Measurements from ENCODE around the gene PRR16. TPM values are rescaled to one million over a fixed set of nuclear protein-coding genes. Genes with fewer than 3 reads are reported as not detected.

The PRR16 gene
- total RNA-seq, 1 donor from 2014 or later, result 0.25 TPM

- no peak for TF ChIP-seq CTCF (IDR thresholded peaks at IDR 0.05; ENCODE audit: partially characterized antibody, unreplicated experiment)
- DNase-seq, result no peak
- no peak overlapping the region for H3K4me3 Mint-ChIP-seq (ENCODE audit: unreplicated experiment)
- H3K36me3 Mint-ChIP-seq (ENCODE audit: unreplicated experiment), result no peaks in the 10 kb centered on the region
- no peaks in the 10 kb centered on the region for H3K27me3 Mint-ChIP-seq (ENCODE audit: unreplicated experiment)
- H3K4me1 Mint-ChIP-seq (ENCODE audit: low read depth, unreplicated experiment), result no peaks in the 10 kb centered on the region
- H3K9me3 Mint-ChIP-seq (ENCODE audit: unreplicated experiment), result no peaks in the 10 kb centered on the region
- H3K27ac Mint-ChIP-seq (ENCODE audit: unreplicated experiment), result no peak overlapping the region
Observed at GRCh38 chr5:120550358-120550757, 86.3 kb downstream of the PRR16 start.

GRCh38 chr5:120552638-120553037, 88.5 kb downstream of the PRR16 start:
- Mint-ChIP-seq H3K4me3 (ENCODE audit: unreplicated experiment) (no peak overlapping the region), H3K27ac (ENCODE audit: unreplicated experiment) (no peak overlapping the region), H3K27me3 (ENCODE audit: unreplicated experiment) (no peaks in the 10 kb centered on the region), H3K9me3 (ENCODE audit: unreplicated experiment) (no peaks in the 10 kb centered on the region), H3K4me1 (ENCODE audit: low read depth, unreplicated experiment) (no peaks in the 10 kb centered on the region), H3K36me3 (ENCODE audit: unreplicated experiment) (no peaks in the 10 kb centered on the region)
- no peak for DNase-seq
- TF ChIP-seq CTCF (IDR thresholded peaks at IDR 0.05; ENCODE audit: partially characterized antibody, unreplicated experiment), result no peak

GRCh38 chr5:120555345-120555744, 91.2 kb downstream of the PRR16 start:
- no peak for DNase-seq
- TF ChIP-seq CTCF (IDR thresholded peaks at IDR 0.05; ENCODE audit: partially characterized antibody, unreplicated experiment), result no peak
- Mint-ChIP-seq H3K9me3 (ENCODE audit: unreplicated experiment) (no peaks in the 10 kb centered on the region), H3K4me3 (ENCODE audit: unreplicated experiment) (no peak overlapping the region), H3K27ac (ENCODE audit: unreplicated experiment) (no peak overlapping the region), H3K27me3 (ENCODE audit: unreplicated experiment) (no peaks in the 10 kb centered on the region), H3K4me1 (ENCODE audit: low read depth, unreplicated experiment) (no peaks in the 10 kb centered on the region), H3K36me3 (ENCODE audit: unreplicated experiment) (no peaks in the 10 kb centered on the region)

- DNase-seq, result no peak
- no peaks in the 10 kb centered on the region for H3K36me3 Mint-ChIP-seq (ENCODE audit: unreplicated experiment)
- no peak overlapping the region for H3K4me3 Mint-ChIP-seq (ENCODE audit: unreplicated experiment)
Observed at GRCh38 chr5:120564013-120564412, 99.9 kb downstream of the PRR16 start.

GRCh38 chr5:120567066-120567465, 103.0 kb downstream of the PRR16 start:
- Mint-ChIP-seq H3K4me3 (ENCODE audit: unreplicated experiment) (no peak overlapping the region), H3K36me3 (ENCODE audit: unreplicated experiment) (no peaks in the 10 kb centered on the region), H3K27ac (ENCODE audit: unreplicated experiment) (no peak overlapping the region), H3K9me3 (ENCODE audit: unreplicated experiment) (peaks cover 1% of the 10 kb centered on the region), H3K27me3 (ENCODE audit: unreplicated experiment) (no peaks in the 10 kb centered on the region), H3K4me1 (ENCODE audit: low read depth, unreplicated experiment) (no peaks in the 10 kb centered on the region)
- no peak for TF ChIP-seq CTCF (IDR thresholded peaks at IDR 0.05; ENCODE audit: partially characterized antibody, unreplicated experiment)
- no peak for DNase-seq

More at GRCh38 chr5:120564013-120564412, 99.9 kb downstream of the PRR16 start:
- Mint-ChIP-seq H3K27me3 (ENCODE audit: unreplicated experiment) (no peaks in the 10 kb centered on the region), H3K9me3 (ENCODE audit: unreplicated experiment) (peaks cover 1% of the 10 kb centered on the region), H3K4me1 (ENCODE audit: low read depth, unreplicated experiment) (no peaks in the 10 kb centered on the region), H3K27ac (ENCODE audit: unreplicated experiment) (no peak overlapping the region)
- no peak for TF ChIP-seq CTCF (IDR thresholded peaks at IDR 0.05; ENCODE audit: partially characterized antibody, unreplicated experiment)

All from glutamatergic neuron (in vitro differentiated cells).